ENCODE measurements around the gene NFU1. TPM values are rescaled to one million over a fixed set of nuclear protein-coding genes. Genes with fewer than 3 reads are reported as not detected.

The NFU1 gene
- 30.3 TPM in 2 replicates for total RNA-seq

GRCh38 chr2:69436938-69437750 lies at the start of gene NFU1:
TSS of gene NFU1 (minus strand) at chr2:69437435. CDS start at chr2:69437422, 13 bp downstream.

GRCh38 chr2:69386789-69387734 lies 50.2 kb downstream of the NFU1 start, which contains the start of gene GFPT1:
TSS of gene GFPT1 (minus strand) at chr2:69387227. CDS start at chr2:69387071, 156 bp downstream.

Other genes with a start within 250 kb of the NFU1 start
- gene GFPT1, start 50.2 kb downstream of the NFU1 start, total RNA-seq, result 32.5 and 38.6 TPM in 2 replicates
- gene AAK1, start 206.3 kb upstream of the NFU1 start, total RNA-seq, result 27.3 and 32.6 TPM in 2 replicates